T1000 (cell line): Measurements from ENCODE around the gene EPSTI1.
A peak's percentile ranks its signal among the peaks of the same experiment; 100 is the strongest.
"Not testable (repeated sequence)": the region's sequence is repeated elsewhere in the genome, so short reads cannot be mapped to it uniquely, and the experiment has no call there.

Source experiments
- DNase-seq: peaks from one replicate; lab custom pipeline; 2025; ENCODE audit warnings: mixed read lengths; lab: John Stamatoyannopoulos, UW

EPSTI1 gene

DNA sequence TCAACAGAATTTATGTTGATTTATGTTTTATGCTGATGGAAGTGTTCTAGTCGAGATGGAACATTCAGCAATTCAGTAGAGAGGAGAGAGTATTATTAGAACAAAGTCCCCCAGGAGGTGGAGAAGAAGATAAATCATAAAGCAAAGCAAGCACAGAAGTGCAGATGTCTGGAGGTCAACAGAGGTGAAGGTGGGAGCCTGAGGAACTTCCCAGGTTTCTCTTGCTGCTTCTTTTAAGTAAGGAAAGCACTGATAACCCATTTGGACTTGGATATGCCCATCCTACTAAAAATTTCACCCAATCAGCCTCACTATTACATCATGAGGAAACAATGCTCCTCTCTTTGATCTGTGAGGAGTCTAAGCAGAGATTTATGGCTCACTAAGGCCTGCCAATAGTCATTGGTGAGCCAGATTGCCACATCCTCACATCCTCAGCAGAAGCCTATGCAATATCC, 98.8 kb downstream of the EPSTI1 start:
- DNase-seq: no peak

DNA sequence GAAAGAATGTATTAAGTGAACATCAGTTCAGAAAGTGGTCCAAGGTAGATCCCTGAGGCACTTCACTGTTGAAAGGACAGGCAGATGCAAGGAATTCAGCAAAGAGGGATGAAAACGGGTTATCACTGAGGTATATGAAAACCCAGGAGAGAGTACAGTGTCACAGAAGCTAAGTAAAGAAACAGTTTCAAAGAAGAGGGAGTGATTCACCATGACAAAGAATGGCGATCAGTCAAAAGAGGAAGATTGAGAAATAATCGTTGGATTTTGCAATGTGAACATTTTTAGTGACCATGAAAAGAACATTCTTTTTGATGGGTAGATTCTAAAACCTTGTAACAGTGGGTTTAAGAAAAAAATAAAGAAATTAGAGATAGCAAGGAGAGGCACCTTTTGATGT, 99.3 kb downstream of the EPSTI1 start:
- no peak for DNase-seq

GRCh38 chr13:42891591-42891990, 100.5 kb downstream of the EPSTI1 start:
- no peak for DNase-seq

DNA sequence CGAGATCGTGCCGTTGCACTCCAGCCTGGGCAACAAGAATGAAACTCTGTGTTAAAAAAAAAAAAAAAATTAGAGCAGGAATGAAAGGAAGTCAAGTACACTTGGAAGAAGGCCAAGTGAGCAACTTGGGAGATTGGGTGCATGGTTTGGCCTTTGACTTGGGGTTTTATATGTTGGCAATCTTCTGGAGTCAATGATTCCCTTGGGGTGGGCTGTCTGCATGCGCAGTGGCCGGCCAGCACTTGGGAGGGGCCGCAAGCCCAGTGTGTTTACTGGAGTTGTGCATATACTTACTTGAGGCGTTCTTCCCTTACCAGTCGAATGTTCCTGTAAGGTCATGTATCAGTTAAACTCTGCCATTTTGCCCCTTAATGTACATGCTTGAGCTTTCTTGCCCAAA, 106.7 kb downstream of the EPSTI1 start:
- no peak for DNase-seq

DNA sequence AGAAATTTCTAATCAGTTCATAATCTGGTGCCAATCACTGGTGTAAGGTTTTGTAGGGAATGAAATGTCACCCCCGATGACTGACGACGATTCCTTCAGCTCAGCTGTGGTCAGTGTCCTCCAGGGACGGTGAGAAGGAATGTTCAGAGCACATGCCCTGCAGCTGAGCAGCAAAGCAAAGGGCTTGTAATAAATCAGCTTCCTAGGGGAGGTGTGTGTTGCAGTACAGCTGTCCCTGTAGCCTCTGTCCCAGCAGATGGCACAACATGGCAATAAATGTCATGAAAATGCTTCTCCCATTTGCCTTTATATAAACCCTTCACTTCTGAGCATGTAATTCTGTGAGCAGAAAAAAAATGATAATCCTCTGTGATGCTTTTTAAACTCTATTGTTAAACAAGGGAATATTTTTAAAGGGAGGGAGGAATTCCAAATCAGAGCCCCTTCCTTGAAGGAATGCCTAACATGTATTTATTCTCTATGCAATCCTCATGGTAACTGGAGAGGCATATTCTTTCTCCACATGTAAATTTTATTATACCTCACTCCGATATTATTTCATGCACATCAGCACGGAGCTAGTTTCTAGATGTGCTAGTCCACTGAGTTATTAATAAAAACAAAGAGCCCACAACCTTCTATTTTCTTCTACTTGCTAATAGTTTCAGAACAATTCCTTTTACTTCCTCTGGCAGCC, 108.1 kb downstream of the EPSTI1 start:
- DNase-seq: peak; percentile 7

DNA sequence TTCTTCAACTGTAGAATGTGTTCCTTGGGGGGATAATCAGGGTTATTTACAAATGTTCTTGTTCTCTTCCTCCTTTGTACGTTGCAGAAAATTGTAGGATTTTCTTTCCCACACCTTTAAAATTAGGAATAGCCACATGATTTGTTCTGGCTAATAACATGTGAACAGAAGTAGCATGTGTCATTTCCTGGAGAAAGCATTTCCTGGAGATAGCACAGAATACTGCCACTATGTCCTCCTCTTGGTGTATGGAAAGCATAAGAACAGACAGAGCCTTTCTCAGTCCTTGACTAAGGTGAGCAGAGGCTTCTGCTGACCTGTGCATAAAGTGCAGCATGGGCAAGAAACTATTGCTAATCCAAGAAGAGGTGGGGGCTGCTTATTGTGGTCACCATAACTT, 108.9 kb downstream of the EPSTI1 start:
- no peak for DNase-seq

GRCh38 chr13:42880056-42880605, 111.9 kb downstream of the EPSTI1 start:
- no peak for DNase-seq

DNA sequence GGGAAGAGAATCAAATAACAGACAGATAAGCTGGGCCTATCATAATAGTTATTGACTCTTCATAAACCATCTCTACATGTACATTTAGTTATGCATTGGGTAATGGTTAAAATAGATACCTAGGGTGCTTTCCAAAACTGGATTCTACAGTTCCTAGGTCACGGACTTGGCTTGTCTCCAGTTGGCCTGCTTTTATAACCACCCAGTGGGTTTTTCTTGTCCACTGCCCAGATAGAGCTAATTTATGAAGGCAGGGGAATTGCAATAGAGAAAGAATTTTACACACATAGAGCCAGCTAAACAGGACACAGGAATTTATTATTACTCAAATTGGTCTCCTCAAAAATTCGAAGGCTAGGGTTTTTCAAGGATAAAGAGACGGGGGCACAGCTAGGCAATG, 113.3 kb downstream of the EPSTI1 start:
- DNase-seq: no peak

- no peak for DNase-seq
Measured at GRCh38 chr13:42876887-42877545, 115.0 kb downstream of the EPSTI1 start.

- no peak for DNase-seq
Measured at GRCh38 chr13:42876270-42876714, 115.7 kb downstream of the EPSTI1 start.

DNA sequence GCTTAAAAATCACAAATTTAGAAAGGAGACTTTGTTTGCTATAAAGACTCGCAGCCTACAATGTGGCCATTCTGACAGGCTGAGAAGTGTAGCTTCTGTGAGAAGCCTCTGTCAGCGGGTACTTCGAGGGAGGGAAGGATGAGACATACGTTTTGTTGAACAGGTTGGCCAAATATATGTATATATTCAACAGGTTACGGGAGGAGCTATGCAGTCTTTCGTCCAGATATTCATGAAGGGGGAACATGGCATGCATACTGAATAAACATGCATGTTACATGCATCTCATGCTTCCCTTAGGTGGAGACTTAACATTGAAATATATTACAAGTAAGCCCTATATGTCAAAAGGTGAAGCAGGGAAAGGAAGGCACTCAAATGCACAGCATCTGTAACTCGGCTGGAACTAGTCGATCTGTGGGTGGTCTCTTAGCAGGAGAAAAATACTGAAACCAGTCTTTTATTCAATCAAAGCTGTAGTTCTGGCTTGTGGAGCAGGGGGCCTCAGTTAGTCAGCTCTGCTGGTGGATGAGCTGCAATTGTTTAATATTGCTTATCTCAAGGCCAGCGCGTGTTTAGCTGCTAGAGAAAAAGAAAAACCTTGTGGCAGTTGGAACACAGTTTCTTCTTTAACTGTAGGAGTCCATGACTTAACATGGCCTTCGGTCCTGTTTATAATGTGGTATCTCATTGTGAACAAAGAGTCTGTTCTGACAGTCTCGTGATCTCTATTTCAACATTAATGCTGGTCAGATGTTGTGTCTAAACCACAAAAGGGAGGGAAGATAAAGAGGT, 116.4 kb downstream of the EPSTI1 start:
- DNase-seq: no peak

DNA sequence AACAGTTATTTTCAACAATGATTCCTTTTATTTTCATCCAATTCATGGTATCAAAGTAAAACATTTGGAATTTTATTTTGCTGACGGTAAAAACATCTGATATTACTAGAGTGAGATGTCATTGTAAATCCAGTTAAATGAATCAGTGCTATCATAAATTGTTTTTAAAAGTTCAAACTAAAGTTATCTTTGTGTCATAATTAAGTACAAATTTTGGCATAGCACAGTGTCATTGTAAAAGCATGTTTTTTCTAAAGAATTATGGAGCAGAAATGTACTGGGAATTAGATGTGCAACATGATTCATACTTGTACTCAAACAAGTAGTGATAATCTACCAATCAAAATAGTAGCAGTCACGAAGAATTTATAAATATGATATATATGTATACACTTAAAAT, 117.8 kb downstream of the EPSTI1 start:
- DNase-seq: no peak

GRCh38 chr13:42873081-42873480, 119.0 kb downstream of the EPSTI1 start:
- no peak for DNase-seq

- DNase-seq: no peak
Measured at GRCh38 chr13:42867232-42867631, 124.8 kb downstream of the EPSTI1 start.

GRCh38 chr13:42865768-42866102, 126.3 kb downstream of the EPSTI1 start:
- DNase-seq: no peak

- DNase-seq: no peak
Measured at GRCh38 chr13:42864952-42865767, 126.9 kb downstream of the EPSTI1 start.

DNA sequence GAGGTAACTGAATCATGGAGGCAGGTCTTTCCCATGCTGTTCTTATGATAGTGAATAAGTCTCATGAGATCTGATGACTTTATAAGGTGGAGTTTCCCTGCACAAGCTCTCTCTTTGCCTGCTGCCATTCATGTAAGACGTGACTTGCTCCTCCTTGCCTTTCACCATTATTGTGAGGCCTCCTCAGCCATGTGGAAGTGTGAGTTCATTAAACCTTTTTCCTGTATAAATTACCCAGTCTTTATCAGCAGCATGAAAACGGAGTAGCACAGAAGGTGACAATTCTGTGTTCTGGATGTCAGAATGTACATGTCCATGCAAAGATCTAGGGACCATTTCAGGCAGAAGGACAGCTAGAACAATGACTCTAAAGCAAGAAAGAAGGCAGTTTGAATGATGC, 129.7 kb downstream of the EPSTI1 start:
- DNase-seq: not testable (repeated sequence)

DNA sequence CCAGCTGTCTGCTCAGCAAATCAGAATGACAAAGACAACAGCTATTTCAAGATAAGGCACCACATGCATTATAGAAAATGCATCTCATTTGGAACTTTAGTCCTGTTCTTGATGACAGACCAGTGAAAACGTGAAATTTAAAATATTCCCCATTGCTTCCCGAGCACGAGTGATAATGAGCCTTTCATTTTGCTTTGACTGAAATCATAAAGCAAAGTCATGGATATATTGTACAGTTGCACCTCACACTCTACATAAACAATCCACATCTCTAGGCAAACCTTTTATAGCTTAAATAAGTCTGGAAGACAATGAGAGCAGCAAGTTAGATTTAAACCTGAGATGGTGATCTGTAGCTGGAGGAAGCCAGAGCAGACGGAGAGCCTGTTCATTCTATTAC, 131.6 kb downstream of the EPSTI1 start:
- DNase-seq: no peak

- no peak for DNase-seq
Measured at GRCh38 chr13:42859760-42860159, 132.3 kb downstream of the EPSTI1 start.

DNA sequence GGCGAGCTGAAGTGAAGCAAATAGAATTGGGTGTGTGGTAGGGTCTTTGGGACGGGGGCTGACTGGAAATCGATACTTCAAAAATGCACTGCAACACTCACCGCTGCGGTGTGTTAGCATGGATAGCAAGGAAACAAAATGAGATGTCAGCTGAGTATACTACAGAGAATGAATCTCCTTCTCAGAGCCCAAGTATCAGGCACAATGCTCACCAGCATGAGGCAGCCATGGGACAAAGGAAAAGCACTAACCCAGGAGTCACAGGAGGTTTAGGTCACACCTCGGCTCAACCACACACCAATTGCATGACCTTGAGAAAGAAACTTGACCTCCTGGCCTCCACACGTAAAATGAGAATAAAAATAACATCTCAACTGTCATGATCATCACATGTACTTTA, 136.6 kb downstream of the EPSTI1 start:
- no peak for DNase-seq

GRCh38 chr13:42852136-42852535, 139.9 kb downstream of the EPSTI1 start:
- DNase-seq: no peak

DNA sequence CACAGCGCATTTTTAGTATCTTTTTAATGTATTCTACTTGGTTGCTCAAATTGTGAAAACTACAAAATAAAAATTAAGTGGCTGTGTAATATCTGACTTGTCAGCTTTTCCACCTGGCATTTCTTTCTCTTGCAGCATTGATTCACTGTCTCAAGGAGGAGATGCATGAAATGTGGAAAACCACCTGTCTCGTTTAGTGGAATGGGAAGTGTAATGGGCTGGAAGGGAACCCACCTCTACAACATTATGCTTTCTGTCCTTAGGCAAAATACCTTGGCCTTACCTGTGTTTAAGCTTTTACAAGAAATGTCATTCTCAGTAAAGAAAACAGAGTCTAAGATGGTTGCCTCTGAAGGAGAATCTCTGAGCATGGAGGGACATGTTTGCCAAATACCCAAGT, 142.8 kb downstream of the EPSTI1 start:
- DNase-seq: no peak
